Measurements from ENCODE around the gene TJP3.

DNA sequence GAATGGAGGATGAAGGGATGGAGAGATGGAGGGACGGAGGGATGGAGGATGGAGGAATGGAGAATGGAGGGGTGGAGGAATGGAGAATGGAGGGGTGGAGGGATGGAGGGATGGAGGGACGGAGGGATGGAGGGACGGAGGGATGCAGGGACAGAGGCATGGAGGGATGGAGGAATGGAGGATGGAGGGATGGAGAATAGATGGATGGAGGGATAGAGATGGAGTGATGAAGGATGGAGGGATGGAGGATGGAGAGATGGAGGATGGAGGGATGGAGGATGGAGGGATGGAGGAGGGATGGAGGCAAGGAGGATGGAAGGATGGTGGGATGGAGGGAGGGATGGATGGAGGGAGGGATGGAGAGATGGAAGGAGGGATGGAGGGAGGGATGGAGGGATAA lies 30.0 kb upstream of the TJP3 start:
- TF ChIP-seq, protein P1, sequence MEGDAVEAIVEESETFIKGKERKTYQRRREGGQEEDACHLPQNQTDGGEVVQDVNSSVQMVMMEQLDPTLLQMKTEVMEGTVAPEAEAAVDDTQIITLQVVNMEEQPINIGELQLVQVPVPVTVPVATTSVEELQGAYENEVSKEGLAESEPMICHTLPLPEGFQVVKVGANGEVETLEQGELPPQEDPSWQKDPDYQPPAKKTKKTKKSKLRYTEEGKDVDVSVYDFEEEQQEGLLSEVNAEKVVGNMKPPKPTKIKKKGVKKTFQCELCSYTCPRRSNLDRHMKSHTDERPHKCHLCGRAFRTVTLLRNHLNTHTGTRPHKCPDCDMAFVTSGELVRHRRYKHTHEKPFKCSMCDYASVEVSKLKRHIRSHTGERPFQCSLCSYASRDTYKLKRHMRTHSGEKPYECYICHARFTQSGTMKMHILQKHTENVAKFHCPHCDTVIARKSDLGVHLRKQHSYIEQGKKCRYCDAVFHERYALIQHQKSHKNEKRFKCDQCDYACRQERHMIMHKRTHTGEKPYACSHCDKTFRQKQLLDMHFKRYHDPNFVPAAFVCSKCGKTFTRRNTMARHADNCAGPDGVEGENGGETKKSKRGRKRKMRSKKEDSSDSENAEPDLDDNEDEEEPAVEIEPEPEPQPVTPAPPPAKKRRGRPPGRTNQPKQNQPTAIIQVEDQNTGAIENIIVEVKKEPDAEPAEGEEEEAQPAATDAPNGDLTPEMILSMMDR (conservative IDR thresholded peaks at IDR 0.05; ENCODE audit: low read depth, low read length), result no peak
- TF ChIP-seq EZH2 (IDR thresholded peaks at IDR 0.05; ENCODE audit: borderline replicate concordance, low read depth, low read length, poor library complexity, severe bottlenecking), result no peak
